H1 (cell line): ENCODE measurements around the gene ETV7. TPM values are rescaled to one million over a fixed set of nuclear protein-coding genes. Genes with fewer than 3 reads are reported as not detected.

Experiments used
- ASH2L ChIP-seq: fragments of 200-600, 300-600 bp; sonication (generic); IDR thresholded peaks from one replicate; pipeline ENCODE4 v1.7.1; 2017; ENCODE audit warnings: low read length
- CTBP2 ChIP-seq: IDR thresholded peaks from 2 replicates; pipeline ENCODE4 v1.7.0; 2011; ENCODE audit warnings: borderline replicate concordance, mild to moderate bottlenecking, moderate library complexity, mixed read lengths, low read length; ENCODE audit not compliant: insufficient read depth, insufficient read length
- HDAC2 ChIP-seq, 2 experiments: fragments of 300-600 bp in 1 of 2; sonication (generic) in 1 of 2; IDR thresholded peaks; 2 replicates each; pipeline ENCODE4 v1.6.1; 2011 to 2012; ENCODE audit warnings: low read depth in 2 of 2, low read length in 2 of 2, mild to moderate bottlenecking in 2 of 2, moderate library complexity in 2 of 2, borderline replicate concordance in 1 of 2, inconsistent platforms in 1 of 2
- JUN ChIP-seq: IDR thresholded peaks from 2 replicates; pipeline ENCODE4 v1.6.1; 2011; ENCODE audit warnings: low read depth, mild to moderate bottlenecking, improper control_type of control experiment, low read length
- RXRA ChIP-seq: IDR thresholded peaks from 2 replicates; pipeline ENCODE4 v1.6.1; 2011; ENCODE audit warnings: low read depth, mild to moderate bottlenecking, low read length, moderate library complexity; ENCODE audit not compliant: insufficient read depth
- SAP30 ChIP-seq: fragments of 300-600 bp; sonication (generic); IDR thresholded peaks from 2 replicates; pipeline ENCODE4 v1.7.1; 2012; ENCODE audit warnings: low read length, moderate library complexity, mild to moderate bottlenecking, inconsistent platforms; ENCODE audit not compliant: insufficient read depth, insufficient replicate concordance
- TAF7 ChIP-seq: optimal IDR thresholded peaks from 2 replicates; pipeline ENCODE3; 2011; ENCODE audit warnings: low read depth, mild to moderate bottlenecking, inconsistent platforms, low read length, moderate library complexity, borderline replicate concordance
- TEAD4 ChIP-seq: IDR thresholded peaks from 2 replicates; pipeline ENCODE4 v1.6.1; 2012; ENCODE audit warnings: low read depth, low read length, inconsistent platforms, mixed read lengths
- polyA plus RNA-seq, 7 experiments: library from polyadenylated mRNA; depleted of rRNA in 3 of 7; stranded (reverse) in 5 of 7; unstranded in 2 of 7; fragments of >200 nt in 5 of 7; fragments of 200-250 nt in 2 of 7; gene quantifications; 1 replicate in 5 of 7; 2 replicates in 1 of 7; 4 replicates in 1 of 7; pipeline versions ENCODE4 v1.2.1 to v1.2.3, GENCODE V29; 2011 to 2013; ENCODE audit warnings: missing spikeins in 2 of 7, mixed read lengths in 2 of 7
- total RNA-seq: library from RNA; stranded (reverse); fragmentation: NEBNext Ultra II Directional; extraction: Animal tissue kit (Norgen Biotek cat#: 25700); gene quantifications from 2 replicates; pipeline ENCODE4 v1.2.1, GENCODE V29; 2021

Gene ETV7
- total and polyA plus RNA-seq, 2 of the 8 experiments (the other 6 are each of a cell fraction or from before 2014, with no cell fraction given), result 0.54 to 2.4 TPM

DNA sequence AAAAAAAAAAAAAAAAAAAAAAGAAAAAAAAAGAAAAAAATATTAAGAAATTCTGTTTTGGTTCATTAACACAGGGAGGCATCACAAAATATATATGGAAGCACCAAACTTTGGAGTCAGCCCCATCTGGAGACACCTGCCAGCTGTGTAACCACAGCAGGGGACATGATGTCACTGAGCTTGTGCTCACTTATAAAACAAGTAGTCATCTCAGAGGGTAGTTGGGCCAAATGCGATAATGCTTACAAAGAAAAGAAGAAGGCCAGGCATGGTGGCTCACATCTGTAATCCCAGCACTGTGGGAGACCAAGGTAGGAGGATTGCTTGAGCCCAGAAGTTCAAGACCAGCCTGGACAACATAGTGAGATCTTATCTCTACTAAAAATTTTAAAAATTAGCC, 49.7 kb downstream of the ETV7 start (continued):
- TF ChIP-seq CTBP2 (no peak), ASH2L (no peak), TAF7 (no peak), SAP30 (no peak), HDAC2 (IDR thresholded peaks at IDR 0.05; ENCODE audit: borderline replicate concordance in 1 of 2, low read depth in 2 of 2, low read length in 2 of 2) (no peak), JUN (no peak), RXRA (no peak), TEAD4 (no peak)
